Measurements from ENCODE around the gene EFNA1. TPM values are rescaled to one million over a fixed set of nuclear protein-coding genes. Genes with fewer than 3 reads are reported as not detected.

EFNA1 gene
- total and polyA plus RNA-seq, 2 of the 8 experiments (the other 6 are each of a cell fraction or from before 2014, with no cell fraction given) = 4.9 to 14.6 TPM

DNA sequence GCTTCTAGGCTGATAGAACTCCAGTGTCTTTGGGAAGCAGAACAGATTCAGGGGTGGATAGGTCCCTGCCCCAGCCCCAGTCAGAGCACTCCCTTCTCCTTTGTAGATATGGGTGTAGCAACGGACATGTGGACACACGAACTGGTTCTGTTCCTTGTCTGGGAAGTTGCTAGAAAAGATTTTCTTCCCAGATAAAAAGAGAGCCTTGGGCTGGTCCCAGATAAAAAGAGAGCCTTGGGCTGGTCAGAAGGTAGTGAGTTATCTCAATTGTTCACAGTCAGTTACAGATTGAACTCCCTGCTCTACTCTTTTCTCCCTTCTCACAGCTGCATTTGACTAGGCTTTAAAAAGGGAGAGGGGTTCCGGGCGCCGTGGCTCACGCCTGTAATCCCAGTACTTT is 7.4 kb upstream of the EFNA1 start:
- Histone ChIP-seq H3K27ac (ENCODE audit: low read depth, low read length) (no peak overlapping the region), H3K14ac (ENCODE audit: insufficient read length) (no peak overlapping the region), H3K4me2 (ENCODE audit: insufficient read depth in 1 of 2, low read depth in 2 of 2, low read length in 2 of 2) (no peak overlapping the region), H3K9ac (replicated peaks in 1 of 4; ENCODE audit: extremely low read depth in 1 of 4, low read depth in 3 of 4, low read length in 3 of 4) (no peak overlapping the region), H4K8ac (ENCODE audit: extremely low read depth, insufficient read depth, low read length) (no peak overlapping the region), H3K4me3 (ENCODE audit: extremely low read depth in 1 of 4, insufficient read depth in 2 of 4, low read depth in 3 of 4, low read length in 4 of 4) (no peak overlapping the region), H3K36me3 (ENCODE audit: control insufficient read depth in 2 of 4, insufficient read depth in 4 of 4, low read length in 3 of 4) (no peaks in the 10 kb centered on the region), H3K79me1 (ENCODE audit: low read depth, low read length) (no peaks in the 10 kb centered on the region), H4K91ac (replicated peaks; ENCODE audit: insufficient read length, low read length) (no peak overlapping the region), H2BK12ac (ENCODE audit: low read depth, low read length) (no peak overlapping the region), H3K4me1 (replicated peaks in 1 of 4; ENCODE audit: control insufficient read depth in 3 of 4, insufficient read depth in 4 of 4, low read length in 3 of 4) (peaks cover 0 to 7% (median 6%) of the 10 kb centered on the region in 4 experiments; a peak in 5 of 7 replicates), H2BK5ac (ENCODE audit: low read depth, low read length) (no peak overlapping the region), H4K20me1 (replicated peaks in 1 of 2; ENCODE audit: control insufficient read depth in 1 of 2, insufficient read depth in 2 of 2, low read length in 2 of 2) (no peaks in the 10 kb centered on the region), H2BK20ac (ENCODE audit: low read length) (no peak overlapping the region), H3K27me3 (replicated peaks in 1 of 4; ENCODE audit: control insufficient read depth in 3 of 4, extremely low read depth in 1 of 4, insufficient read depth in 3 of 4, low read length in 3 of 4) (peaks cover 6 to 14% (median 11%) of the 10 kb centered on the region in 4 experiments), H2BK120ac (replicated peaks; ENCODE audit: low read depth, low read length) (no peak overlapping the region), H3K79me2 (ENCODE audit: control insufficient read depth in 1 of 2, insufficient read depth in 2 of 2, low read length in 2 of 2) (no peaks in the 10 kb centered on the region), H3K23ac (ENCODE audit: insufficient read length) (no peak overlapping the region), H3K4ac (replicated peaks; ENCODE audit: insufficient read length, low read depth, low read length) (no peak overlapping the region), H2BK15ac (ENCODE audit: low read length) (no peak overlapping the region; the same call in 1 of the 2 replicates), H3K9me3 (ENCODE audit: insufficient read depth in 2 of 2, low read depth in 1 of 2, low read length in 1 of 2) (no peaks in the 10 kb centered on the region), H3K23me2 (ENCODE audit: low read depth, low read length) (no peaks in the 10 kb centered on the region), H2AFZ (ENCODE audit: low read length) (no peak overlapping the region), H2AK5ac (ENCODE audit: low read depth, low read length) (no peak overlapping the region), H4K5ac (ENCODE audit: insufficient read length, low read depth, low read length) (no peak overlapping the region), H3K56ac (replicated peaks; ENCODE audit: insufficient read length, low read depth, low read length) (no peak overlapping the region), H3K18ac (ENCODE audit: extremely low read depth, low read length) (no peak overlapping the region)
- TF ChIP-seq TBP (IDR thresholded peaks at IDR 0.05; ENCODE audit: low read depth, low read length) (no peak), RBBP5 (IDR thresholded peaks at IDR 0.05; ENCODE audit: borderline replicate concordance, low read depth, low read length) (no peak)
- 90% methylated on average over 6 of the region's 6 CpGs; no CpG with 5 or more reads in 1 of the 2 experiments for WGBS, 2 experiments (ENCODE audit: extremely low coverage in 1 of 2, insufficient coverage in 1 of 2, insufficient read length in 1 of 2, insufficient replicate concordance in 2 of 2, low coverage in 1 of 2, low lambda C conversion rate in 2 of 2, missing lambda C conversion rate in 1 of 2)
- FAIRE-seq = no peak
- CTCF ChIA-PET (ENCODE audit: partially characterized antibody) = interaction anchor here (0.8 to 2.8 kb wide), 10 partner anchors 14 to 58 kb away, joined by 3 to 13 read pairs (median 5); partner anchors contain the start of gene KRTCAP2
- DNase-seq (ENCODE audit: low read depth in 1 of 2, low spot score in 2 of 2) = no peak
- POLR2A ChIA-PET (ENCODE audit: partially characterized antibody) = interaction anchor here (1.6 to 2.4 kb wide), 2 partner anchors 9 to 10 kb away, joined by 7 to 11 read pairs; no protein-coding TSS in a partner anchor

Data from H1 (cell line).